NCI-H146 treated with DMSO at 0.1 percent for 48 hours (cell line): ENCODE measurements around the gene ADGRA3.
A peak's percentile ranks its signal among the peaks of the same experiment; 100 is the strongest.

Experiments used
- DNase-seq: peaks from one replicate; lab custom pipeline; 2025; ENCODE audit not compliant: unreplicated experiment; lab: John Stamatoyannopoulos, UW

Gene ADGRA3

GRCh38 chr4:22454216-22454838 lies 61.5 kb downstream of the ADGRA3 start:
- no peak for DNase-seq

GRCh38 chr4:22444813-22445212 lies 71.1 kb downstream of the ADGRA3 start:
- DNase-seq, result no peak

- no peak for DNase-seq
Observed at GRCh38 chr4:22442956-22443355, 72.9 kb downstream of the ADGRA3 start.

GRCh38 chr4:22440999-22441398 lies 74.9 kb downstream of the ADGRA3 start:
- no peak for DNase-seq

- DNase-seq, result no peak
Observed at GRCh38 chr4:22439947-22440346, 75.9 kb downstream of the ADGRA3 start.

- DNase-seq, result peak; percentile 21
Observed at GRCh38 chr4:22435652-22436051, 80.2 kb downstream of the ADGRA3 start.

GRCh38 chr4:22434895-22435294 lies 81.0 kb downstream of the ADGRA3 start:
- DNase-seq, result no peak

- DNase-seq, result no peak
Observed at GRCh38 chr4:22430626-22431025, 85.2 kb downstream of the ADGRA3 start.

- DNase-seq, result no peak
Observed at GRCh38 chr4:22428441-22428840, 87.4 kb downstream of the ADGRA3 start.

- no peak for DNase-seq
Observed at GRCh38 chr4:22427675-22428074, 88.2 kb downstream of the ADGRA3 start.

GRCh38 chr4:22420291-22420690 lies 95.6 kb downstream of the ADGRA3 start:
- DNase-seq, result no peak

- no peak for DNase-seq
Observed at GRCh38 chr4:22417408-22417807, 98.5 kb downstream of the ADGRA3 start.

- no peak for DNase-seq
Observed at GRCh38 chr4:22416403-22416802, 99.5 kb downstream of the ADGRA3 start.

- DNase-seq, result no peak
Observed at GRCh38 chr4:22414833-22415232, 101.0 kb downstream of the ADGRA3 start.

GRCh38 chr4:22413471-22413870 lies 102.4 kb downstream of the ADGRA3 start:
- no peak for DNase-seq

GRCh38 chr4:22412013-22412412 lies 103.9 kb downstream of the ADGRA3 start:
- DNase-seq, result no peak

GRCh38 chr4:22410645-22411247 lies 105.1 kb downstream of the ADGRA3 start:
- peak; percentile 3 for DNase-seq

GRCh38 chr4:22408474-22408873 lies 107.4 kb downstream of the ADGRA3 start:
- DNase-seq, result no peak

GRCh38 chr4:22407361-22407760 lies 108.5 kb downstream of the ADGRA3 start:
- DNase-seq, result no peak

GRCh38 chr4:22398671-22399070 lies 117.2 kb downstream of the ADGRA3 start:
- DNase-seq, result no peak

- DNase-seq, result no peak
Observed at GRCh38 chr4:22391551-22391950, 124.3 kb downstream of the ADGRA3 start.

- DNase-seq, result peak; percentile 38
Observed at GRCh38 chr4:22389240-22389870, 126.5 kb downstream of the ADGRA3 start.

- no peak for DNase-seq
Observed at GRCh38 chr4:22385611-22386011, 130.3 kb downstream of the ADGRA3 start.
